GM19043 (cell line): ENCODE measurements around the gene PPOX.

Source experiments
- ATAC-seq: cut with Tn5 transposase; IDR thresholded peaks from one replicate; pipeline ENCODE4 v1.9.1; 2021; ENCODE audit warnings: low read depth; ENCODE audit not compliant: unreplicated experiment

PPOX gene

DNA sequence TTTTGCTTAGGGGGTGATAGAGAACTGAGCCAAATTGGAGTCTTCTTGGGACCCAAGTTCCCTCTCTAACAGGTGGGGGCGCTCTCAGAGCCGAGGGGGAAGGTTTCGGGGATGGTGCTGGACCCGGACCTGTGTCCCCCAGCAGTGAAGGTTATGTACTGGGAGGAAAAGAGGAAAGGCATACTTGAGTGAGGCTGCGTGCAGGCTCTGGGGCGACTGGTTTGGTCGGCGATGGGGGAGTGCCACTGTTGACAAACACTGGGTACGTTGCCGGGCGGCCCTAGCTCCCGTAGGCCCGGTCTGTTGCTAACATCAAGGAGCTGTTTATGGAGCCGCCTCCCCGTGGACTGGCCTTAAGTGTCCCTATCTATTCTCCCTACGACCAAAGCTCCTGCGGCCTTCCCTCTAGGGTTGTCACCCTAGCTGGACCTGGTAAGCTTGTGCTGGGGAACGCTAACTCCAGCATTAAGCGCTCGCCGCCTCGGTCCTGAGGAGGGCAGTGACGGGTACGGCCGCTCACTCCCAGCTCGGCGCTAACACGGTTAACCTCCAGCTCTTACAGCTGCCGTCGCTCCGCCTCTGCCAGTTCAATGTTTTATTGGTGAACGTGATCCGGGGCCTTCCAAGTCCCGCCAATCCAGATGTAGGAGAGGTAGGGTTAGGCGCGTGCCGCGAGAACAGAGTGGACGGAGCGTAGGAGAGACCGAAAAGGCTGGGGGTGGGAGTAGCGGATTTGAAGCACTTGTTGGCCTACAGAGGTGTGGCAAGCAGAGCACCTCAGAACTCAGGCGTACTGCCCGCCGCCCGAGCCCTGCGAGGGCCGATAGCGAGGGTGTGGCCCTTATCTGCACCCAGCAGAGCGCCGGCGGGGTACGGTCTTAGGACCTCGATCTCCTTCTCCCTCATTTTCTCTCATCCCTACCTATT is at the start of gene PPOX:
TSS of gene PPOX (plus strand) at position 685 of the 927 bp plus-strand sequence. CDS start 422 bp downstream, outside the sequence.
- ATAC-seq: peak; percentile 96

DNA sequence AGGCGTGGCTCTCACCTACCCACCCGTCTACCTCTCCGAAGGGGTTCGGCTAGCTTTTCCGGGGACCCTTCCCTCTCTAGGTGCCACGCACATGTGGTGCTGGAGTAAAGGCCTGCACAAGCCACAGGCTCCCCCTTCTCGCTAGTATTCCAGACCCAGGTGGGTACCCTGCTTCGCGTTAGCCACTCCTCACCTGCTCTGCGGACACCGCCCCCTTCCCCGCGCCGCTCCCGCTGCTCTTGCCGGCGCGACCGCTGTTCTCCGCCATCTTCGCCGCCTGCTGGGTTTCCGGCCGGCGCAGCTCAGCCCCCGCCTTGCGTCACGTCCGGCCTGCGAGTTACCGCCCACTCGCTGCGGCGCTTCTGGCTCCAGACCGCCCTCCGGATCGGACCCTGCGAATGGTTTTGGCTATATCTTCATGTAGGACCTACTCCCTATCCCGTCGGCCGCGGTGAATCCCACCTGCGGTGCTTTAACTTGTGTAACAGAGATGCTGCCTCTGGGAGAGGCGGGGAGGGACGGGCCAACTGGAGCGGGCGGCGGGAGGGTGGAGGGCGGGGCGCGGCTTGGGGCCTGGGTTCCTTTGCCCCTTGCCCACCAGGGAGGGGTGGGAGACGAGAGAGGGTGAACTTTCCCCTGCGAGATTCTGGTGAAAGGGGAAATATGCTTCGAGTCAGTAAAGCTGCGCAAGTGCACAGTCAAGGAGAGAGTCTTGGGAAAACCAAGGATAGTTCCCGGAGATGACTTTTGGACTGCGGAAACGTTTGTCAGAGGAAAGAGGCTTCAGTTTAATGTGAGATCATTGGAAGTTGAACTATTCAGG is 48.3 kb upstream of the PPOX start, which contains the start of the genes NIT1 and PFDN2:
TSS of gene NIT1 (plus strand) at position 347 of the 823 bp plus-strand sequence. CDS start at position 419, 72 bp downstream.
TSS of gene PFDN2 (minus strand) at position 279 of the 823 bp plus-strand sequence. CDS start at position 268, 11 bp downstream.
- ATAC-seq: peak; percentile 84

GRCh38 chr1:161119092-161119903 is 46.9 kb upstream of the PPOX start:
- peak; percentile 46 for ATAC-seq

- ATAC-seq: no peak
These were observed 45.1 kb upstream of the PPOX start for GRCh38 chr1:161121042-161121650.

DNA sequence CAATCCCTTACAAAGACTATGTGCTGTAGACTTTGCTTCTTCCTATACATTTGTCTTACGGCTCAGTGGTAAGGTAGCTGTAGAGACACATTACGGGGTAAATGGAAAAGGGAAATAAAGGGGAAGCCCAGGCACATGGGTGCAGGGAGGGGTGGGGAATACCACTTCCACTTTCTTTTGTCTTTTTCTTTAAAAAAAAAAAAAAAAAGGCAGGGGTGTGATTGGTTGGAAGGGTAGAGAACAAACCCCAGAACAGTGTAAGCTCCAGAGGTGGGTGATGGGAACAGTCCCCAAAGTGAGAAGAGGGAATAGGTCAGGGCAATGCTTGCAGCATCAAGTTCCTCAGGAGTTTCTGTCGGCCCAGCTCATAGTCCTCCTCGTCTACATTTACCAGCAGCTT is 44.4 kb upstream of the PPOX start:
- ATAC-seq: no peak

- no peak for ATAC-seq
These were observed 43.3 kb upstream of the PPOX start for GRCh38 chr1:161122967-161123366.

- no peak for ATAC-seq
These were observed 38.6 kb upstream of the PPOX start for GRCh38 chr1:161127649-161128048.

DNA sequence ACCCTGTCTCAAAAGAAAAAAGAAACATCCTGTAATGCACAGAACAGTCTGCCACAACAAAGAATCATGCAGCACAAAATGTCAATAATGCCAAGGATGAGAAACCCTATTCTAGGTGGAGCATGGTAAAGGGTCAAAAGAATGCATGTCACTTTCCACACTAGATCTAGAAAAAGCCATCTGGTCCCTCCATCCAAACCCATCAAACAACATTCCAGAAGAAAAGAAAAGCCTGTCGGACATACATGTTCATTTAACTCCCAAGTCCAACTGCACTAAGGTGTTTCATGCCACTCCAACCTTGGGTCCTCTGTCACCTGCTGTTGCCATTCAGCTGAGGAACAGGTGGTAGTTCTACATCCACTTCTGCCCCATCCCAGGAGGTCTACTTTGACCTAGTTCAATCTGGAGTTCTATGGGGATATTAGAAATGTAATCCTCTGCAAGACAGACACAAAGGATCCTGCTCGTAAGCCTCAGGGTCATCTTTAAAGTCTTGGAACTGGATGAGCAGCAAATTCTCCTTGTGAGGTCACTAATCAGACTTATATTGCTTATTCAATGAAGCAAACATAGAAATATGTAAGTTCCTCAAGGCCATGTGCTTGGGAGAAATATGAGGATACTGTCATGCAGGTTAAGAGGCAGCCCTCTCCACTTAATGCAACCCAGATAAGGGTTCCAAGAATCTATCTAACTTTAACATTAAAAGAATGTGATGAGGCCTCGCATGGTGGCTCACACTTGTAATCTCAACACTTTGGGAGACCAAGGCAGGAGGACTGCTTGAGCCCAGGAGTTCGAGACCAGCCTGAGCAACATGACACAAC is 37.4 kb upstream of the PPOX start:
- no peak for ATAC-seq

GRCh38 chr1:161130266-161130665 is 36.0 kb upstream of the PPOX start:
- ATAC-seq: no peak

DNA sequence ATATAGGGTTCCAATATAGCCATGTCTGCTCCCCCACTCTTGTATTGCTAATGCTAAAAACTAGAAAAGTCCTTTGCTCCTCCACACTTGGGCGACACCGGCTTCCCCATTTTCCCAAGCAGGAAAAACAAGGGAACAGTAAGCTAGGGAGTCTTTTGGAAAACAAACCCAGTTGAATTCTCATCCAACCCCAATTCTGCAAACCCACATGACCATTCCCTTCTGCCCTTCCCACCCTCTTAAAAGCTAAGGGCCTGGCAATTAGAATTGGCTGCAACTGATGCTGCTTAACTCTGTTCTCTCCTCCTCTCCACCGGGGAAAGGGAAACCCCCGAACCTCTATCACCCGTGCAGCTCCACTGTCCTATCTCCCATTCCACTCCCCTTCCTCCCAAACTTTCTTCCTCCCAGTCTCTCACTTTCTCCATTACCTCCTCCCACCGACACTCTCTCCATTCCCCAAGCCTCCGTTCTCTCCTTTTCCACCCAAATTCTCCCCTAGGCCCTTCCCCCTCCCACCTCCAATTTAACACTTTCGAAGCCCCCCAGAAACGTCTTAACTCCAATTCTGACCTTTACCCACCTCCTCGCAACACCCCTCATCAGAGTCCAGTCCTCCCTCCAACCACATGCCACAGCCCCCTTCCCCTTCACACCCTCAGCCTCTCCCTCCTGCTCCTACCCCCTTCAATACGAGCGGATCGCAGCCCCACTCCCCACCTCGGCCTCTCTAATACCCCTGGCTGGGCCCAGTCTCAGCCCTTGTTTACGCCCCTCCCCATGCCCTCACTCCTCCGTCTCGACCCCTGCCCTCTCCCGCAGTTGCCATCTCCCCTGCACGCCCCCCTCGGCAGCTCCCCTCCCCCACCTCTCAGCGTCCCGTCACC is 34.5 kb upstream of the PPOX start:
- no peak for ATAC-seq

- ATAC-seq: peak; percentile 98
These were observed 33.6 kb upstream of the PPOX start, which contains the start of gene DEDD for GRCh38 chr1:161132410-161133219. DEDD (minus strand) TSS chr1:161132667; CDS start chr1:161124462, 8,205 bp downstream.

- ATAC-seq: no peak
These were observed 32.9 kb upstream of the PPOX start for GRCh38 chr1:161133220-161133740.

DNA sequence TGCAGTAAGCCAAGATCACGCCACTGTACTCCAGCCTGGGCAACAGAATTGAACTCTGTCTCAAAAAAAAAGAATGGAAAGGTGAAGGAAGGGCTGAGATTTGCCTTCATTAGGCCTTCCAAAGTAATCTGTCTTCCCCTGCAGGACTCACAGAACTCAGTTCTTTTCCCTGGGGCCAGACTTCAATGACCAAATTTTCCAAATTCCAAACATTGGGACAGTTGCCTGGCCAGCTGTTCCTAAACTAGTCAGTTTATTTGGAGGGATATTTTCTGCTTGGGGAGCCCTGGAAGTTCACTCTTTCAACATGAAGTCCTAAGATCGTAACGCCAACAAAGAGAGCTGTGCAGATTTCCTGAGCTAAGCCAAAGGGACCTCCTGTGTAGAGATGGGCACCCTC is 28.3 kb upstream of the PPOX start:
- no peak for ATAC-seq

DNA sequence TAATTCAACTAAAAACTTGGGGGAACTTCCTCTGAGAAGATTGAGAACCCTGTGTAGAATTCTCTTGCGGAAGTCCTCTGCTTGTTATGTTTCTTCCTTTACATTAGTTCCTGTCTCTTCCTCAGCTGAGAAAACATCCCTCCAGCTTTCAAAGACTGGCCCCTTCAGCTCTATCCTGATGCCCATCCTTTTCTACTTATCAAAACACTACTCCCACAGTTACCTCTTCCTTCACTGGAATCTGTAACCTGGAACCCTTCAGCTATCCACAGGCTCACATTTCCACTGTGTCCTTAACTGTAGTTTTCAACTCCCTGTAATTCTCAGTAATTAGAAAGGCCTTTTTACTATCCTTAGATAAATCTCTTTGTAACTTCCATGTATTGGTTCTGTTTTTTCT is 27.8 kb upstream of the PPOX start:
- ATAC-seq: no peak

GRCh38 chr1:161139766-161140165 is 26.5 kb upstream of the PPOX start:
- ATAC-seq: no peak

- ATAC-seq: no peak
These were observed 25.3 kb upstream of the PPOX start for GRCh38 chr1:161140755-161141400.
